Measurements from ENCODE around the gene IDI1.

The IDI1 gene

DNA sequence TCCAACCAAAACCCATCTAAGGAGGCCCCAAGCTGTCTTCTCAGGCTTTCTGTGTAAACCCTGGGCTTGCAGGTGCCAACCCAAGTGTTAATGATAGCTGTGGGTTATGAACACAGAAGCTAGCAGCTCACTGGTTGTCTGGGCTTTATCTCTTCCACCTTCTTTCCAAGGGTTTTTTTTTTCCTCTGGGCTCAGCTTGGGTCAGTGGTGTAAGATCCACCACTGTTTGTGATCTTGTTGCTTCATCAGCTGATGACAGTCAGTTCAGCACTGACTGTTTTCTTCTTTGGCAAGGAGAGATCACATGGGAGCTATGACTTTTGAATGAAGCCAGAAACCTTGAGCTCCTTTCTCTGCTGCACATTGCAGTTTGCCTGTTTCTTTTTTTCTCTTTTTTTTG, 56.0 kb downstream of the IDI1 start:
- no peak for DNase-seq

DNA sequence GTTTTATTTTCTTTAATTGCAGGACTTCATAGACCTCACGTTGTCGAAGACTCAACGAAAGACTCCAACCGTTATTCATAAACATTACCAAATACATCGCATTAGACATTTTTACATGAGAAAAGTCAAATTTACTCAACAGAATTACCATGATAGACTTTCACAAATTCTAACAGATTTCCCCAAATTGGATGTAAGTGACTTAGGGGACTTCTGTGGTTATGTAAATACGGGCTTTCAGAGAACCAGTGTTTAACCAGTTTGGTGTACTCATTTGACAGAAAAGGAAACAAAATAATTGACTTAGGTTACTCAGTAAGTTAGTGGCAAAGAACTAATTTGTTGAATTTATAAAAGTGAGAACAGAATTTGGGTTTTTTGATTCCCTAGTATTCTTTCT, 56.5 kb downstream of the IDI1 start:
- DNase-seq, result no peak

DNA sequence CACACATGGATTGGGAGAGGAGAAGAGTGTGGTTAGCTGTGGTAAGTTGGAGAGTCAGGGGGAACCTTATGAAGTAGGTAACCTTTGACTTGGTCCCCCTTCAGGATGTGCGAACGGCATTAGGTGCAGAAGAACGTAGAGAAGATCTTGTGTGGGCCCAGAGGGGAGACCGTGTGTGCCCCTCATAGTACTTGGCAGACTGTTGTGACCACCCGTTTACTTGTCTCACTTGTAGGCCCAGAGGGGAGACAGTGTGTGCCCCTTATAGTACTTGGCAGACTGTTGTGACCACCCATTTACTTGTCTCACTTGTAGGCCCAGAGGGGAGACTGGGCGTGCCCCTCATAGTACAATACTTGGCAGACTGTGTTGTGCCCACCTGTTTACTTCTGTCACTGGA, 58.1 kb downstream of the IDI1 start:
- no peak for DNase-seq
